Nephron progenitor cell (in vitro differentiated cells): ENCODE data around the gene GRIK4.

Experiments
- DNase-seq: peaks from one replicate; pipeline ENCODE4 v3.0.0; 2021
- H3K27ac Mint-ChIP-seq: 2 replicates; pipeline ENCODE4 v1.8.0; 2021; ENCODE audit warnings: mild to moderate bottlenecking, moderate library complexity, mixed read lengths
- H3K27me3 Mint-ChIP-seq: 2 replicates; pipeline ENCODE4 v1.8.0; 2021; ENCODE audit warnings: mild to moderate bottlenecking, low read depth, mixed read lengths; ENCODE audit not compliant: poor library complexity
- H3K36me3 Mint-ChIP-seq: 2 replicates; pipeline ENCODE4 v1.8.0; 2021; ENCODE audit warnings: low read depth, mixed read lengths
- H3K4me1 Mint-ChIP-seq: 2 replicates; pipeline ENCODE4 v1.8.0; 2021; ENCODE audit warnings: mixed read lengths
- H3K4me3 Mint-ChIP-seq: 2 replicates; pipeline ENCODE4 v1.8.0; 2021; ENCODE audit warnings: mild to moderate bottlenecking, moderate library complexity, mixed read lengths
- H3K9me3 Mint-ChIP-seq: 2 replicates; pipeline ENCODE4 v1.8.0; 2021; ENCODE audit warnings: mild to moderate bottlenecking, moderate library complexity, mixed read lengths
- CTCF ChIP-seq: fragments of 200-600 bp; sonication (generic); IDR thresholded peaks from 2 replicates; pipeline ENCODE4 v1.5.0; 2021; ENCODE audit warnings: antibody characterized with exemption

Gene GRIK4

GRCh38 chr11:120649316-120649715, 137.8 kb downstream of the GRIK4 start:
- Mint-ChIP-seq H3K4me1 (peaks cover 13% of the 10 kb centered on the region), H3K27ac (no peak overlapping the region), H3K36me3 (no peaks in the 10 kb centered on the region), H3K27me3 (peaks cover 95% of the 10 kb centered on the region), H3K9me3 (no peaks in the 10 kb centered on the region), H3K4me3 (no peak overlapping the region)
- no peak for TF ChIP-seq CTCF
- DNase-seq, result no peak

- H3K27me3 Mint-ChIP-seq, result peaks cover 91% of the 10 kb centered on the region
- H3K4me3 Mint-ChIP-seq, result no peak overlapping the region
- no peak for DNase-seq
- no peak overlapping the region for H3K27ac Mint-ChIP-seq
- no peak for TF ChIP-seq CTCF
- no peaks in the 10 kb centered on the region for H3K9me3 Mint-ChIP-seq
- H3K36me3 Mint-ChIP-seq, result no peaks in the 10 kb centered on the region
- H3K4me1 Mint-ChIP-seq, result no peaks in the 10 kb centered on the region
Measured at GRCh38 chr11:120651396-120651795, 139.8 kb downstream of the GRIK4 start.

GRCh38 chr11:120651836-120652235, 140.3 kb downstream of the GRIK4 start:
- H3K36me3 Mint-ChIP-seq, result no peaks in the 10 kb centered on the region
- H3K27me3 Mint-ChIP-seq, result peaks cover 91% of the 10 kb centered on the region
- DNase-seq, result no peak

GRCh38 chr11:120652705-120653335, 141.3 kb downstream of the GRIK4 start:
- no peak overlapping the region for H3K27ac Mint-ChIP-seq
- H3K9me3 Mint-ChIP-seq, result no peaks in the 10 kb centered on the region
- no peaks in the 10 kb centered on the region for H3K36me3 Mint-ChIP-seq
- DNase-seq, result no peak
- peaks cover 85% of the 10 kb centered on the region for H3K27me3 Mint-ChIP-seq
- H3K4me1 Mint-ChIP-seq, result no peaks in the 10 kb centered on the region
- no peak for TF ChIP-seq CTCF
- no peak overlapping the region for H3K4me3 Mint-ChIP-seq

More at GRCh38 chr11:120651836-120652235, 140.3 kb downstream of the GRIK4 start:
- H3K4me3 Mint-ChIP-seq, result no peak overlapping the region
- TF ChIP-seq CTCF, result no peak
- H3K27ac Mint-ChIP-seq, result no peak overlapping the region
- H3K4me1 Mint-ChIP-seq, result no peaks in the 10 kb centered on the region
- H3K9me3 Mint-ChIP-seq, result no peaks in the 10 kb centered on the region

GRCh38 chr11:120655589-120655988, 144.0 kb downstream of the GRIK4 start:
- Mint-ChIP-seq H3K4me1 (no peaks in the 10 kb centered on the region), H3K36me3 (no peaks in the 10 kb centered on the region), H3K27me3 (peaks cover 64% of the 10 kb centered on the region), H3K4me3 (no peak overlapping the region), H3K9me3 (no peaks in the 10 kb centered on the region), H3K27ac (no peak overlapping the region)
- DNase-seq, result no peak
- TF ChIP-seq CTCF, result no peak
